GM18873 (cell line): Measurements from ENCODE around the gene EPB41L2.

Experiments used
- ATAC-seq: cut with Tn5 transposase; IDR thresholded peaks from one replicate; pipeline ENCODE4 v1.9.1; 2021; ENCODE audit warnings: mild to moderate bottlenecking, moderate library complexity, moderate number of reproducible peaks; ENCODE audit not compliant: unreplicated experiment, low FRiP score

The EPB41L2 gene

GRCh38 chr6:130885392-130886192 lies 177.5 kb downstream of the EPB41L2 start:
- ATAC-seq = peak; percentile 86

- no peak for ATAC-seq
These were observed 180.7 kb downstream of the EPB41L2 start for GRCh38 chr6:130882370-130882769.

GRCh38 chr6:130879826-130880225 lies 183.2 kb downstream of the EPB41L2 start:
- no peak for ATAC-seq

- ATAC-seq = no peak
These were observed 189.3 kb downstream of the EPB41L2 start for GRCh38 chr6:130873746-130874145.

GRCh38 chr6:130872250-130873095 lies 190.6 kb downstream of the EPB41L2 start:
- ATAC-seq = no peak

GRCh38 chr6:130870179-130870880 lies 192.7 kb downstream of the EPB41L2 start:
- ATAC-seq = no peak

- ATAC-seq = no peak
These were observed 193.4 kb downstream of the EPB41L2 start for GRCh38 chr6:130869681-130870080.

GRCh38 chr6:130865793-130866192 lies 197.3 kb downstream of the EPB41L2 start:
- ATAC-seq = no peak

GRCh38 chr6:130864344-130864743 lies 198.7 kb downstream of the EPB41L2 start:
- no peak for ATAC-seq

GRCh38 chr6:130863415-130864230 lies 199.4 kb downstream of the EPB41L2 start:
- ATAC-seq = no peak

- ATAC-seq = no peak
These were observed 200.7 kb downstream of the EPB41L2 start for GRCh38 chr6:130862370-130862769.

GRCh38 chr6:130859161-130859867 lies 203.7 kb downstream of the EPB41L2 start:
- no peak for ATAC-seq

GRCh38 chr6:130858498-130859160 lies 204.4 kb downstream of the EPB41L2 start:
- ATAC-seq = no peak

- no peak for ATAC-seq
These were observed 205.0 kb downstream of the EPB41L2 start for GRCh38 chr6:130858054-130858453.

- no peak for ATAC-seq
These were observed 209.4 kb downstream of the EPB41L2 start for GRCh38 chr6:130853555-130854183.

- no peak for ATAC-seq
These were observed 210.0 kb downstream of the EPB41L2 start for GRCh38 chr6:130852844-130853554.

- ATAC-seq = no peak
These were observed 212.0 kb downstream of the EPB41L2 start for GRCh38 chr6:130851026-130851425.

GRCh38 chr6:130849594-130849993 lies 213.5 kb downstream of the EPB41L2 start:
- no peak for ATAC-seq
